ENCODE results near the gene S1PR2. TPM values are rescaled to one million over a fixed set of nuclear protein-coding genes. Genes with fewer than 3 reads are reported as not detected.
"Not testable (repeated sequence)": the region's sequence is repeated elsewhere in the genome, so short reads cannot be mapped to it uniquely, and the experiment has no call there.

S1PR2 gene
- total RNA-seq, 2 experiments from 2014 or later = 9.4 to 9.8 TPM

DNA sequence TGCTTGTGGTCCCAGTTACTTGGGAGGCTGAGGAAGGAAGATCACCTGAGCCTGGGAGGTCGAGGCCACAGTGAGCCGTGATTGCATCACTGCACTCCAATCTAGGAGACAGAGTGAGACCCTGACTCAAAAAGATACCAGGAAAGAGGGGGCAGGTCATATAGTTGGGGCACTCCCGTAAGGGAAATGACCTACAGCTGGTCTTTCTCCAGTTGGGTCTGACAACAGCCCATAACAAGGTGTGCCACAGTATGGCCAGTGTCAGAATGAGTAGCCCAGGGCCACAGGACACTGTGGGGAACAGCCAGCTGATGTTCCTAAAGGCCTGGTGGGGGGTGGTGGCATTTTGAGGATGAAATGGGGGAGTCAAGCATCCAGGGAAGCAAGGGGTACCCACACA lies 47.2 kb downstream of the S1PR2 start:
- Mint-ChIP-seq H3K4me3 (no peak overlapping the region), H3K36me3 (peaks cover 35% of the 10 kb centered on the region), H3K9me3 (no peaks in the 10 kb centered on the region), H3K4me1 (ENCODE audit: low read depth) (peaks cover 21% of the 10 kb centered on the region), H3K27ac (peak overlapping the region; percentile 73), H3K27me3 (no peaks in the 10 kb centered on the region)
- ChIA-PET CTCF (interaction anchor here (1.0 kb wide), 1 partner anchor 67 kb away, joined by 5 read pairs; no protein-coding TSS in a partner anchor), POLR2A (interaction anchor here (1.2 kb wide), 1 partner anchor 17 kb away, joined by 4 read pairs; no protein-coding TSS in a partner anchor)
- peak; percentile 17 for DNase-seq
- intact Hi-C loops (cut with micrococcal nuclease) = no loop called here

DNA sequence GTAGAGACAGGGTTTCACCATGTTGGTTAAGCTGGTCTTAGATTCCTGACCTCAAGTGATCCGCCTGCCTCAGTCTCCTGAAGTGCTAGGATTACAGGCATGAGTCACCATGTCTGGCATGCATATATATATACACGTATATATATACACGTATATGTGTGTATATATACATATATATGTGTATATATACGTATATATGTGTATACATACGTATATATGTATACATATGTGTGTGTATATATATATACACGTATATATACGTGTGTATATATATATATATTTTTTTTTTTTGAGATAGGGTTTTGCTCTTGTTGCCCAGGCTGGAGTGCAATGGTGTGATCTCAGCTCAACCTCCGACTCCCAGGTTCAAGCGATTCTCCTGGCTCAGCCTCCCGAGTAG lies 48.3 kb downstream of the S1PR2 start:
- Mint-ChIP-seq H3K27ac (no peak overlapping the region), H3K4me3 (no peak overlapping the region), H3K27me3 (no peaks in the 10 kb centered on the region), H3K36me3 (peaks cover 29% of the 10 kb centered on the region), H3K4me1 (ENCODE audit: low read depth) (peaks cover 16% of the 10 kb centered on the region), H3K9me3 (no peaks in the 10 kb centered on the region)
- intact Hi-C loops (cut with micrococcal nuclease) = no loop called here
- ChIA-PET CTCF (interaction anchor here (0.7 to 2.5 kb wide), 2 partner anchors 12 to 67 kb away, joined by 3 to 10 read pairs; partner anchors contain the start of gene DNMT1), POLR2A (interaction anchor here (0.6 kb wide), 2 partner anchors 9 to 79 kb away, joined by 4 read pairs; no protein-coding TSS in a partner anchor)
- no peak for DNase-seq

DNA sequence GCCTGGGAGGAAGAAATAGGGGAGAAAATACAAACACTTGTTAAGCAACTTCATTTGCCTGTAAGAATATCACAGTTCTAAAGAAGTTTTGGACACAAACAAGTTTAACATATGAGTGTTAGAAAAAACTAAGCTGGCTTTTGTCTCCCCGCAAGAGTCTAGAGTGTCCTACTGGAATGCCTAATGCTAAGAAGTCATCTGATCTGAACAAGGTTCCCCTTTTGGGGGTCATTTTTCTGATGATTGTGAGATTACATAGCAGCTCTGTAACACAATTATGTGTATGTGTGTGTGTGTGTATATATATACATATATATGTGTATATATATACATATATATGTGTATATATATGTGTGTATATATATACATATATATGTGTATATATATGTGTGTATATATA lies 49.1 kb downstream of the S1PR2 start:
- peaks cover 15% of the 10 kb centered on the region for H3K4me1 Mint-ChIP-seq (ENCODE audit: low read depth)
- CTCF ChIA-PET = interaction anchor here (2.5 kb wide), 1 partner anchor 68 kb away, joined by 10 read pairs; no protein-coding TSS in a partner anchor
- no peak overlapping the region for H3K4me3 Mint-ChIP-seq
- intact Hi-C loops (cut with micrococcal nuclease) = no loop called here
- peaks cover 31% of the 10 kb centered on the region for H3K36me3 Mint-ChIP-seq
- H3K27ac Mint-ChIP-seq = no peak overlapping the region
- DNase-seq = no peak
- H3K27me3 Mint-ChIP-seq = no peaks in the 10 kb centered on the region
- H3K9me3 Mint-ChIP-seq = no peaks in the 10 kb centered on the region
- POLR2A ChIA-PET = no interaction called here

DNA sequence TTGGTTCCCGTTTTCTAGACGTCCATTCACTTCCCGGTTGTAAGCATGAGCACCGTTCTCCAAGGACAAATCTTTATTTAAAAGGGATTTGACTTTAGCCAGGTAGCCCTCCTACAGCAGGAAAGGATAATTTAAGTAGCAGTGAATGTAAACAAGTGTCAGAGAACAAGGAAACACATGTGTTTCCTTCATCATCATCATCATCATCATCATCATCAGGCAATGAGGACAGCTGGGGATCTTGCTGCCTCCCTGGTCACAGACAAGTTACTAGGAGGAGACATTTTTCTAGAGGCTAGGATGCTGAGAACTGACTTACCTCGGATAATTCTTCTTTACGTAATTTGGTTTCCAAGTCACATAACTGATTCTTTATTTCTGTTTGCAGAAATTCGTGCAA lies 50.7 kb downstream of the S1PR2 start:
- DNase-seq = no peak
- POLR2A ChIA-PET = no interaction called here
- Mint-ChIP-seq H3K4me3 (no peak overlapping the region), H3K4me1 (ENCODE audit: low read depth) (peaks cover 11% of the 10 kb centered on the region), H3K27ac (no peak overlapping the region), H3K36me3 (peaks cover 34% of the 10 kb centered on the region), H3K27me3 (no peaks in the 10 kb centered on the region), H3K9me3 (no peaks in the 10 kb centered on the region)
- intact Hi-C loops (cut with micrococcal nuclease) = no loop called here
- CTCF ChIA-PET = interaction anchor here (2.5 kb wide), 1 partner anchor 70 kb away, joined by 10 read pairs; no protein-coding TSS in a partner anchor

DNA sequence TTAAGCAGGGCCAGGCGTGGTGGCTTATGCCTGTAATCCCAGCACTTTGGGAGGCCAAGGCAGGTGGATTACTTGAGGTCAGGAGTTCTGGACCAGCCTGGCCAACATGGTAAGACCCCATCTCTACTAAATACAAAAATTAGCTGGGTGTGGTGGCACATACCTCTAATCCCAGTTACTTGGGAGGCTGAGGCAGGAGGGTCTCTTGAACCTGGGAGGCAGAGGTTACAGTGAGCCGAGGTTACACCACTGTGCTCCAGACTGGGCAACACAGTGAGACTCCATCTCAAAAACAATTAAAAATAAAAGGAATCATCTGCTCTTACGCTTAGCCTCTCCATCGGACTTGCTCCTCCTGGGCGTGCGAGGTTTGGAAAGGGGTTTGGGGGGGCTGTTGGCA lies 51.1 kb downstream of the S1PR2 start:
- H3K27me3 Mint-ChIP-seq; POLR2A ChIA-PET; H3K9me3 Mint-ChIP-seq; DNase-seq; H3K4me3 Mint-ChIP-seq; intact Hi-C loops (cut with micrococcal nuclease); H3K27ac Mint-ChIP-seq: not testable (repeated sequence)
- CTCF ChIA-PET = interaction anchor here (0.6 to 1.3 kb wide), 2 partner anchors 37 to 756 kb away, joined by 3 read pairs; no protein-coding TSS in a partner anchor
- Mint-ChIP-seq H3K36me3 (peaks cover 36% of the 10 kb centered on the region), H3K4me1 (ENCODE audit: low read depth) (peaks cover 11% of the 10 kb centered on the region)

DNA sequence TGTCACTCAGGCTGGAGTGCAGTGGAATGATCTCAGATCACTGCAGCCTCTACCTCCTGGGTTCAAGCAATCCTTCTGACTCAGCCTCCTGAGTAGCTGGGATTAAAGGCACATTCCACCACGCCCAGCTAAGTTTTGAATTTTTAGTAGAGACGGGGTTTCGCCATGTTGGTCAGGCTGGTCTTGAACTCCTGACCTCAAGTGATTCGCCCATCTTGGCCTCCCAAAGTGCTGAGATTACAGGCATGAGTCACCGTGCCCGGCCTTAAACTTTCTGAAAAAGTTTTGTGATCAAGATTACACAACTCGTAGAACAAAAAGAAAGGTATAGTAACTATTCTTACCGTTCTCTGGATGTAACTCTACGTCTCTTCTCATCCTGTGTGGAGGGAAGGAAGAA lies 57.6 kb downstream of the S1PR2 start:
- ChIA-PET CTCF (interaction anchor here (0.6 kb wide), 1 partner anchor 46 kb away, joined by 3 read pairs; no protein-coding TSS in a partner anchor), POLR2A (no interaction called here)
- H3K27ac Mint-ChIP-seq = peak overlapping the region; percentile 54
- no peak for DNase-seq
- H3K4me1 Mint-ChIP-seq (ENCODE audit: low read depth) = peaks cover 11% of the 10 kb centered on the region
- peaks cover 57% of the 10 kb centered on the region for H3K36me3 Mint-ChIP-seq
- H3K27me3 Mint-ChIP-seq = no peaks in the 10 kb centered on the region
- no peak overlapping the region for H3K4me3 Mint-ChIP-seq
- H3K9me3 Mint-ChIP-seq = no peaks in the 10 kb centered on the region
- intact Hi-C loops (cut with micrococcal nuclease) = no loop called here

Small RNA genes within 50 kb of the gene (microRNA-seq; reads per million reads assigned to microRNA genes)
- not detected for gene MIR4322 (ENCODE audit: borderline microRNAs expressed, borderline number of aligned reads, borderline replicate concordance)

Other genes with a start within 250 kb of the S1PR2 start
- 1 to 10 TPM; 2.8 to 2.9 TPM for gene COL5A3, start 220.8 kb downstream of the S1PR2 start, total RNA-seq
- gene RDH8, start 217.8 kb downstream of the S1PR2 start, total RNA-seq = not detected
- 10 to 100 TPM; 53.5 to 62.9 TPM for gene SHFL, start 145.0 kb downstream of the S1PR2 start, total RNA-seq
- gene ANGPTL6, start 128.7 kb downstream of the S1PR2 start, total RNA-seq = 10 to 100 TPM; 11.8 to 12.4 TPM
- 100 to 1,000 TPM in 1 of 2 experiments, 10 to 100 TPM in 1; 99.2 to 107 TPM for gene PPAN, start 125.0 kb downstream of the S1PR2 start, total RNA-seq
- gene P2RY11, start 119.6 kb downstream of the S1PR2 start, total RNA-seq = 10 to 100 TPM; 28.4 to 29.6 TPM
- 100 to 1,000 TPM; 218 to 245 TPM for gene EIF3G, start 111.4 kb downstream of the S1PR2 start, total RNA-seq
- 100 to 1,000 TPM; 356 to 357 TPM for gene DNMT1, start 36.4 kb downstream of the S1PR2 start, total RNA-seq
- 100 to 1,000 TPM; 106 to 115 TPM for gene MRPL4, start 20.9 kb upstream of the S1PR2 start, total RNA-seq
- 10 to 100 TPM; 45.2 to 46.4 TPM for gene ICAM1, start 39.8 kb upstream of the S1PR2 start, total RNA-seq
- gene ICAM4, start 55.6 kb upstream of the S1PR2 start, total RNA-seq = under 1 TPM; 0.34 to 0.59 TPM
- gene ICAM5, start 58.6 kb upstream of the S1PR2 start, total RNA-seq = 1 to 10 TPM; 1.1 to 1.3 TPM
- 1 to 10 TPM in 1 of 2 experiments, under 1 TPM in 1; 0.85 to 2.0 TPM for gene ZGLP1, start 78.5 kb upstream of the S1PR2 start, total RNA-seq
- 10 to 100 TPM in 1 of 2 experiments, 1 to 10 TPM in 1; 9.9 to 12.2 TPM for gene FDX2, start 84.7 kb upstream of the S1PR2 start, total RNA-seq
- gene RAVER1, start 102.2 kb upstream of the S1PR2 start, total RNA-seq = 10 to 100 TPM; 81.5 to 85.0 TPM
- gene ICAM3, start 108.3 kb upstream of the S1PR2 start, total RNA-seq = 100 to 1,000 TPM; 125 to 132 TPM
- gene TYK2, start 149.2 kb upstream of the S1PR2 start, total RNA-seq = 100 to 1,000 TPM; 168 to 186 TPM
- 100 to 1,000 TPM; 189 to 207 TPM for gene CDC37, start 172.2 kb upstream of the S1PR2 start, total RNA-seq
- gene PDE4A, start 189.2 kb upstream of the S1PR2 start, total RNA-seq = 10 to 100 TPM; 15.7 to 17.5 TPM